22Rv1 (cell line): ENCODE measurements around the gene PPIL6.

Experiments used
- CTCF ChIP-seq: fragments of 450-650 bp; IDR thresholded peaks from 2 replicates; pipeline ENCODE4 v1.5.1; 2017; ENCODE audit warnings: mild to moderate bottlenecking
- ZFX ChIP-seq: fragments of 450-650 bp; IDR thresholded peaks from 2 replicates; pipeline ENCODE4 v1.6.1; 2017; ENCODE audit warnings: antibody characterized with exemption, borderline replicate concordance

DNA sequence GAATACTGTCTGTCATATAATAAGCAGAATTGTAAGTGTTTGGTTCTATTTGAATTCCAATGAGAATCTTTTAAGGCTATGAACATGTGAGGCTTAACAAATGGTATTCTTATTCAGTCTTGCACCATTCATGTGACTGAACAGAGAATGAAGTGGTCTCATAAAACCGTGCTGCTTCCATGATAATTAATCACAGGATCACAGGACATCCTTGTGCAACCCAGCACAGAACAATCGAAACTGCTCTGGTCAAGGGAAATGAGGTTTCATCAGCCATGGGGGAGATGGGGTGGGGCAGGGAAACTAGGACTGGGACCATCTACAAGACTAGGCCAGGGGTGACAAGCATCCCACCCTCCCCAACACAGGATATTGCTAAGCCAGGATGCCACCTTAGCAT is 6.0 kb downstream of the PPIL6 start:
- TF ChIP-seq CTCF (no peak), ZFX (no peak)
